HG02840 (cell line): ENCODE data around the gene NPM1.

ENCODE experiments used
- ATAC-seq: cut with Tn5 transposase; IDR thresholded peaks from one replicate; pipeline ENCODE4 v1.9.1; 2021; ENCODE audit warnings: mild to moderate bottlenecking, moderate library complexity, moderate number of reproducible peaks; ENCODE audit not compliant: unreplicated experiment, low FRiP score

The NPM1 gene

DNA sequence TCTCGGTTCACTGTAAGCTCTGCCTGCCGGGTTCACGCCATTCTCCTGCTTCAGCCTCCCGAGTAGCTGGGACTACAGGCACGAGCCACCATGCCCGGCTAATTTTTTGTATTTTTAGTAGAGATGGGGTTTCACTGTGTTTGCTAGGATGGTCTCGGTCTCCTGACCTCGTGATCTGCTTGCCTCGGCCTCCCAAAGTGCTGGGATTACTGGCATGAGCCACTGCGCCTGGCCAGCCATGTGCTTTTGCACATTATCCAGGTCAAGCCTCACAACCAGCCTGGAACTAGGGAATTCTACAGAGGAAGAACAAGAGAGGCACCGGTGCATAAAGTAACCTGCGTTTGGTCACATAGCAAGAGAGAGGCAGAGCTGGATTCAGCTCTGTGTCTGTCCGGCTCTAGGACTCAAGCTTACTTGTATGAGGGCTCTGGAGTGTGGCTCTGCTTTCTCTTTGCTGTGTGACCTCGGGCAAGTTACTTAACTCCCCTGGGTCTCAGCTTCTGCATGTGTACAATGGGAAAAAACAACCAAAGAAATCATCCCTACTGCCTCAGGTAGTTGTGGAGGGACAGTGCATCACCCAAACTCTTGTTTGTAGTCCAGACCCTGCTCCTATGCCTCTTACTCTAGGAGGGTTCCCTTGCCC is 38.1 kb downstream of the NPM1 start:
- ATAC-seq, result no peak

DNA sequence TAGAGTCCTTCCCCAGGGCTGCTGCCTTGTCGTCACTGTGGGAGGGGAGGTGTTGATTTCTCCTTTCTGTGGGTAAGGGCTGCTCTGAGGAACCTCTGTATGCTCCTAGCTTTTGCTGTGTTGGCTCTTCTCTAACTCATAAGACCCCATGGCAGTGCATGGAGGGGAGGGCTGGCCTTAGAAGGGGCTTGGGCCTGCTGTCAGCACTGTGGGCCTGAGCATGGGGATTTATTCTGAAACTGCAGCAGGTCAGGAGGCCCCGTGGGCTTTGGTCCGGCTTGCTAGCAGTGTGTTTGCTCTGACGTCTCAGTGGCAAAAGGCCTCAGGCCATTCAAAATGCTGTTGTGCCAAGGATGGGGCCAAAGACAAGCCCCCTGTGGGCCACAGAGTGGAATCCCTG is 38.6 kb downstream of the NPM1 start:
- ATAC-seq, result no peak

DNA sequence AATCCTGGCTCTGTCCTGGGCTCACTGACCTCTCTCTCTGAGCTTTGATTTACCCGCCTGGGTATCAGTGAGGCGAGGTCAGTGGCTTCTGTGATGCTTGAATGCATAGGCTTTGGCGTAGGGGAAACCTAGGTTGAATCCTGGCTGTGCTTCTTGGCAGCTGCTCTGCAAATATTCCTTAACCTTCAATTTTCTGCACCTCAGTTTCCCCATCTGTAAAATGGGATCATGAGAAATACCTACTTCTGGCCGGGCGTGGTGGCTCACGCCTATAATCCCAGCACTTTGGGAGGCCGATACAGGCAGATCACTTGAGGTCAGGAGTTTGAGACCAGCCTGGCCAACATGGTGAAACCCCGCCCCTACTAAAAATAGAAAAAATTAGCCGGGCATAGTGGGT is 39.0 kb downstream of the NPM1 start:
- ATAC-seq, result no peak

- no peak for ATAC-seq
Measured at GRCh38 chr5:171427318-171428167, 39.9 kb downstream of the NPM1 start.

- no peak for ATAC-seq
Measured at GRCh38 chr5:171428168-171428696, 40.6 kb downstream of the NPM1 start.

GRCh38 chr5:171428809-171429542 is 41.3 kb downstream of the NPM1 start:
- ATAC-seq, result no peak

DNA sequence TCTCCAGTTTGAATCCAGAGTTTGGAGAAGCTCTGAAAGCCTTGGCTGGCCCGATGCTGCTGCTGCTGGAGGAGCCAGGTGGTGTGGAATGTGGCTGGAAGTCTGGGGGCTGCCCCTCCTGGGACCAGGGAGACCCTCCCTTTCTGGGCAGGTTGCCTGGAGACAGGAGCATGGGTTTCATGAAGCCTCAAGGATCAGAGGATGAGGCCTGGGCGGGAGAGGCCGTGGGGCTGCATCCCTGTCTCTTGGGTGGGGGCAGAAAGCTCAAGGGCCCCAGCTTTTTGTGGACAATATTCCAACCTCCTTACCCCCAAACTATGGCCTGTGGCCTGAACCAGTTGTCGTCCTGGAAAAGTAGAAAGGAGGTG is 41.9 kb downstream of the NPM1 start:
- no peak for ATAC-seq

GRCh38 chr5:171431251-171431777 is 43.7 kb downstream of the NPM1 start:
- ATAC-seq, result no peak

DNA sequence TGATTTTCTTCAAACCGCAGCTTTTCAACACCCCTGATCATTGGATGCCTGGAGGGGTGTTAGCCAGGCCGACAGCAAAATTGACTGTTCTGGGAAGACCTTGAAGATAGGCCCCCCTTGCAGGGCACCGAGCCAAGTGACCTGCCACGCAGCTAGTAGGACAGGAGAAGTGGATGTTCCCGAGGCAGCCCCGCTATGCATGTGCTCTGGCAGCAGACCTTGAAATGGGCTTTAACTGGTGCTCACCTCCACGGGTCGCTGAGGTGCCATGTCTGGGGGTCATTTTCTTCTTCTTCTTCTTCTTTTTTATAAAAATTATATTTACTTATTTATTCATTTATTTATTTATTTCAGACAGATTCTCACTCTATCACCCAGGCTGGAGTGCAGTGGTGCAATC is 44.4 kb downstream of the NPM1 start:
- no peak for ATAC-seq

GRCh38 chr5:171432583-171433351 is 45.1 kb downstream of the NPM1 start:
- ATAC-seq, result no peak

- ATAC-seq, result no peak
Measured at GRCh38 chr5:171433352-171433698, 45.7 kb downstream of the NPM1 start.

- no peak for ATAC-seq
Measured at GRCh38 chr5:171433982-171434676, 46.5 kb downstream of the NPM1 start.

DNA sequence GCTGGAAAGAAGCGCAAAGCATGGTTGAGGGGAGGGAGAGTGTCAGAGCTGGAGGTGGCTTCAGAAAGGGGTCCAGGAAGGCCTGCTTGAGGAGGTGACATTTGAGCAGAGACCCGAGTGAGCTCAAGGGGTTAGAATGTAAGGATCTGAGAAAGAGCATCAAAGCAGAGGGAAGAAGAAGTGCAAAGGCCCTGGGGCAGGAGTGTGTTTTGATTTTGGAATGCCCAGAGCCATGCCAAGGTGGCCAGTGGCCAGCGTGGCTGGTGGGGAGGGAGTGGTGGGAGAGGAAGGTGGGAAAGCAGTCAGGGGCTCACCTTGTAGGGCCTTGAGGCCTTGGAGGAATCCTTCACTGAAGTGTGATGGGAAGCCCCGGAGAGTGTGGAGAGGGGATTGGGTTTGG is 47.2 kb downstream of the NPM1 start:
- ATAC-seq, result no peak

- ATAC-seq, result no peak
Measured at GRCh38 chr5:171435908-171436307, 48.3 kb downstream of the NPM1 start.

DNA sequence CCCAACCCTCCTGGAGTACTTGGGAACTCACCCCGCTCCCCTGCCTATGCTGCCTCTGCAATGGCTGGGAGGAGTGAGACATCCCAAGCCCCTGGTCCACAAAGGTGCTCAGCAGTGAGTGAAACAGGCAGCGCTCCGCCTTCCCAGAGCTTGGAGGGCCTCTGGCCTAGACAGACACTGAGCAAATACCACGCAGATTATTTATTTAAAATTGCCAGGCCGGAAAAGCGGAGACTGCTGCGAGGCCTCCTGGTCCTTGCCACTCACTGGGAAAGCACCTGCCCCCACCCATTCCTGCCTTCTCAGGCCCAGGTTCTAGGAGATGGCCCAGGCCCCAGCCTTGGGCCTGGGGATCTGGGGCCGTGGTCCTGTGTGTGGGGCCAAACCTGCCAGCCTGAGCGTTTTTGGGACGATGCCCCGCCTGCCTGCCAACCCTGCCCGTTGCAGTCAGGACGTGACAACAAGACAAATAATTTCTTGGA is 49.2 kb downstream of the NPM1 start:
- no peak for ATAC-seq

- no peak for ATAC-seq
Measured at GRCh38 chr5:171437286-171437821, 49.7 kb downstream of the NPM1 start.

DNA sequence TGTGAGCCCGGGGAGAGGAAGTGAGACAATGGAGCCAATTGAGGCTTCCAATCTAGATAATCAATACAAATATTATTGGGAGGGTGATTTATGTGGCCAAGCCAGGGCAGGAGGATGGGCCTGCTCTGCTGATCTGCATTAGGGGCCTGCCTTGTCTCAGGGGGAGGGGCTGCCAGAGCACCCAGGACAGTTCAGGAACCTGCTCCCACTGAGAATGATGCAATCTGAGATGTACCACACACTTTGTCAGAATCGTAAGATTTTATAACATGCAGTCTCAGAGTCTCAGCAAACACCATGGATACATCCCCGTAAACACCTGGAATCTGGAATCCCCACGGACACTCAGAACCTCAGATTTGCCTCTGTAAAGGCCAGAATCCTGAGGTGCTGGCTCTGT is 51.1 kb downstream of the NPM1 start:
- no peak for ATAC-seq

- ATAC-seq, result no peak
Measured at GRCh38 chr5:171441246-171441791, 53.7 kb downstream of the NPM1 start.
